Panc1 (cell line): ENCODE measurements around the gene SYT4. TPM values are rescaled to one million over a fixed set of nuclear protein-coding genes. Genes with fewer than 3 reads are reported as not detected.

ENCODE experiments used
- ATAC-seq: fragments of 200-7000 bp; cut with Tn5 transposase; 2 replicates; pipeline ENCODE4 v1.9.1; 2020; ENCODE audit warnings: mild to moderate bottlenecking, moderate library complexity
- BruUV-seq: library from RNA; stranded (reverse); fragments of 400-500 nt; replicated peaks from 2 replicates; lab custom pipeline; 2021; lab: Mats Ljungman, UMichigan
- CTCF ChIA-PET: fragments of 300-600 bp; sonication (Branson Sonifier 250); formaldehyde crosslinking; loops from one replicate; lab custom pipeline; 2022; ENCODE audit warnings: antibody characterized with exemption; lab: Charles Lee
- POLR2A ChIA-PET: fragments of 300-600 bp; sonication (Branson Sonifier 250); formaldehyde crosslinking; loops from one replicate; lab custom pipeline; 2022; ENCODE audit warnings: antibody characterized with exemption; lab: Charles Lee
- DNase-seq: peaks from one replicate; pipeline ENCODE4 v3.0.0-alpha.2; 2010; ENCODE audit warnings: low read depth, low spot score
- H3K27ac ChIP-seq: 2 replicates; pipeline ENCODE4 v1.5.1; 2011; ENCODE audit warnings: mild to moderate bottlenecking, low read length, inconsistent platforms
- H3K27me3 ChIP-seq: fragments of 200-500 bp; sonication (Bioruptor generic); 2 replicates; pipeline ENCODE4 v1.6.0; 2014; ENCODE audit warnings: low read length, inconsistent platforms; ENCODE audit not compliant: control insufficient read depth, insufficient read depth
- H3K36me3 ChIP-seq: fragments of 200-500 bp; sonication (Bioruptor generic); 2 replicates; pipeline ENCODE4 v1.5.1; 2014; ENCODE audit warnings: inconsistent platforms, mild to moderate bottlenecking, low read length, moderate library complexity; ENCODE audit not compliant: control insufficient read depth, insufficient read depth
- H3K4me1 ChIP-seq: 2 replicates; pipeline ENCODE4 v1.5.1; 2011; ENCODE audit warnings: inconsistent platforms, mild to moderate bottlenecking, low read length, moderate library complexity; ENCODE audit not compliant: control insufficient read depth, insufficient read depth
- H3K4me3 ChIP-seq, 2 experiments: 2 replicates each; pipeline ENCODE4 v1.5.1; 2011 to 2012; ENCODE audit warnings: low read depth in 2 of 2, low read length in 2 of 2, mild to moderate bottlenecking in 2 of 2, inconsistent platforms in 1 of 2, moderate library complexity in 1 of 2
- H3K9me3 ChIP-seq: fragments of 200-500 bp; sonication (Bioruptor generic); 2 replicates; pipeline ENCODE4 v1.5.1; 2014; ENCODE audit warnings: low read depth, mild to moderate bottlenecking, inconsistent platforms, low read length, moderate library complexity; ENCODE audit not compliant: control insufficient read depth, insufficient read depth
- POLR2AphosphoS5 ChIP-seq: IDR thresholded peaks from 2 replicates; pipeline ENCODE4 v1.6.1; 2012; ENCODE audit warnings: mild to moderate bottlenecking, low read depth, low read length, moderate library complexity
- SIN3A ChIP-seq: IDR thresholded peaks from 2 replicates; pipeline ENCODE4 v1.6.1; 2012; ENCODE audit warnings: low read depth, mild to moderate bottlenecking, low read length, moderate library complexity, borderline replicate concordance; ENCODE audit not compliant: insufficient read depth
- TCF7L2 ChIP-seq: IDR thresholded peaks from 2 replicates; pipeline ENCODE4 v1.6.1; 2011; ENCODE audit warnings: mild to moderate bottlenecking, low read depth, low read length, inconsistent platforms
- in situ Hi-C: cut with HindIII; loops from 2 replicates; pipeline ENCODE4 v1.10.0; 2016; ENCODE audit warnings: low sequenced_read_pairs, low pct_unique_long_range_greater_than_20kb
- intact Hi-C: fragments of 100-400 bp; cut with micrococcal nuclease; formaldehyde crosslinking; loops from one replicate; pipeline ENCODE4 v1.10.0; 2022; ENCODE audit not compliant: unreplicated experiment
- total RNA-seq: library from RNA; stranded (reverse); gene quantifications from one replicate; pipeline ENCODE4 v1.2.1, GENCODE V29; 2021; ENCODE audit not compliant: unreplicated experiment
- TF ChIP-seq, protein P1 (sequence below): fragments of 450-650 bp; IDR thresholded peaks from 2 replicates; pipeline ENCODE4 v1.5.1; 2017; ENCODE audit warnings: mild to moderate bottlenecking
- TF ChIP-seq, protein P2 (sequence below), 2 experiments: IDR thresholded peaks; 2 replicates each; pipeline ENCODE4 v1.6.1; 2011 to 2012; ENCODE audit warnings: low read depth in 2 of 2, control low read depth in 1 of 2, low read length in 1 of 2, mild to moderate bottlenecking in 1 of 2, moderate library complexity in 1 of 2; ENCODE audit not compliant: insufficient read depth in 1 of 2

SYT4 gene
- total RNA-seq, 1 experiment from 2014 or later, result not detected

DNA sequence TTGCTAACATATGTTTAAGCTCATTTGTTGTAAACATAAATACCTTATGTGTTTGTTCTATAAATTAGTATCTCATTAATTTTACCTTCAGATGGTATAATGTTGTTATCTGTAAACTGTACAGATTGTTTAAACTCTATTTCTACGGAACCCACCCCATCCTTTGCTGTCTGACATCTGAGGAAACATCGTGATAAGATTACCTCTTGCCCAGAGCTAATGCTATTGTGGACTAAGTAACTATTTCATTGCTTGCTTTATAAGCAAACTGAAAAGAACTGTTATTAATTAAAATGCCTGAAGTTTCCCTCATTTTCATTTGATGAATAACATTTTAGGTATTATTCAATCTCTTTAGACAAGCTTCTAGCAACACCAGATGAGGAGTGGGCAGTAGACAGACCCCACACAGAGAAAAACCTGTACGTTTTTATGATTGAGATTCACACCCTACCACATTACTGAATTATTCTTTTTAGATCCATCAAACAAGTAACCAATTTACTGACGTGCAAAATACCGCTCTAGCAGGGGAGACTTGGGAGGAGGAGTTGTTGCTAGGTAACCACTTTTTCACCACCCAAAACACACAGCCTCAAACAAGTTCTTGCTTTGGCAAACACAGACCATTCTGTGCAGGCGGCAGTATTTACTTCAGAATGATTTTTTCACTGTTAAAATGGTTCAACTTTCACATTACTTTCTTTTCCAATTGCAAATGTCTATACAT is 1.9 kb upstream of the SYT4 start:
- no peak for ATAC-seq
- intact Hi-C loops (loop anchor here (10.0 kb wide), 2 partner anchors 984 to 1164 kb away; no protein-coding TSS in a partner anchor), in situ Hi-C loops (no loop called here)
- POLR2A ChIA-PET, result no interaction called here
- no peak overlapping the region for H3K4me3 ChIP-seq
- DNase-seq, result no peak
- no TSS peak for BruUV-seq
- H3K4me1 ChIP-seq, result no peaks in the 10 kb centered on the region
- CTCF ChIA-PET, result no interaction called here
- H3K36me3 ChIP-seq, result no peaks in the 10 kb centered on the region
- no peaks in the 10 kb centered on the region for H3K9me3 ChIP-seq
- no peak overlapping the region for H3K27ac ChIP-seq
- TF ChIP-seq POLR2AphosphoS5, result no peak
- no peak for TF ChIP-seq TCF7L2
- no peaks in the 10 kb centered on the region for H3K27me3 ChIP-seq

GRCh38 chr18:43278355-43278754 is 1.1 kb upstream of the SYT4 start:
- no peak for ATAC-seq
- in situ Hi-C loops, result no loop called here
- TF ChIP-seq POLR2AphosphoS5 (no peak), SIN3A (no peak), TCF7L2 (no peak)
- TF ChIP-seq, protein P1, sequence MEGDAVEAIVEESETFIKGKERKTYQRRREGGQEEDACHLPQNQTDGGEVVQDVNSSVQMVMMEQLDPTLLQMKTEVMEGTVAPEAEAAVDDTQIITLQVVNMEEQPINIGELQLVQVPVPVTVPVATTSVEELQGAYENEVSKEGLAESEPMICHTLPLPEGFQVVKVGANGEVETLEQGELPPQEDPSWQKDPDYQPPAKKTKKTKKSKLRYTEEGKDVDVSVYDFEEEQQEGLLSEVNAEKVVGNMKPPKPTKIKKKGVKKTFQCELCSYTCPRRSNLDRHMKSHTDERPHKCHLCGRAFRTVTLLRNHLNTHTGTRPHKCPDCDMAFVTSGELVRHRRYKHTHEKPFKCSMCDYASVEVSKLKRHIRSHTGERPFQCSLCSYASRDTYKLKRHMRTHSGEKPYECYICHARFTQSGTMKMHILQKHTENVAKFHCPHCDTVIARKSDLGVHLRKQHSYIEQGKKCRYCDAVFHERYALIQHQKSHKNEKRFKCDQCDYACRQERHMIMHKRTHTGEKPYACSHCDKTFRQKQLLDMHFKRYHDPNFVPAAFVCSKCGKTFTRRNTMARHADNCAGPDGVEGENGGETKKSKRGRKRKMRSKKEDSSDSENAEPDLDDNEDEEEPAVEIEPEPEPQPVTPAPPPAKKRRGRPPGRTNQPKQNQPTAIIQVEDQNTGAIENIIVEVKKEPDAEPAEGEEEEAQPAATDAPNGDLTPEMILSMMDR, result no peak
- TF ChIP-seq, protein P2, sequence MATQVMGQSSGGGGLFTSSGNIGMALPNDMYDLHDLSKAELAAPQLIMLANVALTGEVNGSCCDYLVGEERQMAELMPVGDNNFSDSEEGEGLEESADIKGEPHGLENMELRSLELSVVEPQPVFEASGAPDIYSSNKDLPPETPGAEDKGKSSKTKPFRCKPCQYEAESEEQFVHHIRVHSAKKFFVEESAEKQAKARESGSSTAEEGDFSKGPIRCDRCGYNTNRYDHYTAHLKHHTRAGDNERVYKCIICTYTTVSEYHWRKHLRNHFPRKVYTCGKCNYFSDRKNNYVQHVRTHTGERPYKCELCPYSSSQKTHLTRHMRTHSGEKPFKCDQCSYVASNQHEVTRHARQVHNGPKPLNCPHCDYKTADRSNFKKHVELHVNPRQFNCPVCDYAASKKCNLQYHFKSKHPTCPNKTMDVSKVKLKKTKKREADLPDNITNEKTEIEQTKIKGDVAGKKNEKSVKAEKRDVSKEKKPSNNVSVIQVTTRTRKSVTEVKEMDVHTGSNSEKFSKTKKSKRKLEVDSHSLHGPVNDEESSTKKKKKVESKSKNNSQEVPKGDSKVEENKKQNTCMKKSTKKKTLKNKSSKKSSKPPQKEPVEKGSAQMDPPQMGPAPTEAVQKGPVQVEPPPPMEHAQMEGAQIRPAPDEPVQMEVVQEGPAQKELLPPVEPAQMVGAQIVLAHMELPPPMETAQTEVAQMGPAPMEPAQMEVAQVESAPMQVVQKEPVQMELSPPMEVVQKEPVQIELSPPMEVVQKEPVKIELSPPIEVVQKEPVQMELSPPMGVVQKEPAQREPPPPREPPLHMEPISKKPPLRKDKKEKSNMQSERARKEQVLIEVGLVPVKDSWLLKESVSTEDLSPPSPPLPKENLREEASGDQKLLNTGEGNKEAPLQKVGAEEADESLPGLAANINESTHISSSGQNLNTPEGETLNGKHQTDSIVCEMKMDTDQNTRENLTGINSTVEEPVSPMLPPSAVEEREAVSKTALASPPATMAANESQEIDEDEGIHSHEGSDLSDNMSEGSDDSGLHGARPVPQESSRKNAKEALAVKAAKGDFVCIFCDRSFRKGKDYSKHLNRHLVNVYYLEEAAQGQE (IDR thresholded peaks at IDR 0.05; ENCODE audit: insufficient read depth in 1 of 2, low read depth in 2 of 2, low read length in 1 of 2), result no peak
- H3K4me3 ChIP-seq, result no peak overlapping the region
- H3K9me3 ChIP-seq, result no peaks in the 10 kb centered on the region
- BruUV-seq, result no TSS peak
- ChIA-PET CTCF (no interaction called here), POLR2A (no interaction called here)
- DNase-seq, result no peak
- no peaks in the 10 kb centered on the region for H3K36me3 ChIP-seq
- no peaks in the 10 kb centered on the region for H3K27me3 ChIP-seq
- intact Hi-C loops, result loop anchor here (10.0 kb wide), 2 partner anchors 984 to 1164 kb away; no protein-coding TSS in a partner anchor
- H3K4me1 ChIP-seq, result no peaks in the 10 kb centered on the region
- no peak overlapping the region for H3K27ac ChIP-seq

GRCh38 chr18:43276491-43276890 is 799 bp downstream of the SYT4 start:
- CTCF ChIA-PET, result no interaction called here
- in situ Hi-C loops, result no loop called here

More at GRCh38 chr18:43276491-43276890, 799 bp downstream of the SYT4 start:
- TF ChIP-seq, protein P1, result no peak
- TF ChIP-seq, protein P2 (IDR thresholded peaks at IDR 0.05; ENCODE audit: insufficient read depth in 1 of 2, low read depth in 2 of 2, low read length in 1 of 2), result no peak
- TF ChIP-seq SIN3A, result no peak
- no peak for TF ChIP-seq TCF7L2
- no peak for TF ChIP-seq POLR2AphosphoS5
- no peaks in the 10 kb centered on the region for H3K27me3 ChIP-seq
- POLR2A ChIA-PET, result no interaction called here
- H3K4me3 ChIP-seq, result no peak overlapping the region
- intact Hi-C loops, result loop anchor here (10.0 kb wide), 2 partner anchors 982 to 1162 kb away; no protein-coding TSS in a partner anchor
- DNase-seq (no peak), ATAC-seq (no peak)
- no TSS peak for BruUV-seq
- no peaks in the 10 kb centered on the region for H3K4me1 ChIP-seq
- no peaks in the 10 kb centered on the region for H3K9me3 ChIP-seq
- no peak overlapping the region for H3K27ac ChIP-seq
- no peaks in the 10 kb centered on the region for H3K36me3 ChIP-seq
